Panc1 (cell line): Measurements from ENCODE around the gene ZHX3.

Experiments
- CTCF ChIP-seq: fragments of 450-650 bp; IDR thresholded peaks from 2 replicates; pipeline ENCODE4 v1.5.1; 2017; ENCODE audit warnings: mild to moderate bottlenecking
- POLR2AphosphoS5 ChIP-seq: IDR thresholded peaks from 2 replicates; pipeline ENCODE4 v1.6.1; 2012; ENCODE audit warnings: mild to moderate bottlenecking, low read depth, low read length, moderate library complexity
- REST ChIP-seq, 2 experiments: IDR thresholded peaks; 2 replicates each; pipeline ENCODE4 v1.6.1; 2011 to 2012; ENCODE audit warnings: low read depth in 2 of 2, control low read depth in 1 of 2, low read length in 1 of 2, mild to moderate bottlenecking in 1 of 2, moderate library complexity in 1 of 2; ENCODE audit not compliant: insufficient read depth in 1 of 2
- TCF7L2 ChIP-seq: IDR thresholded peaks from 2 replicates; pipeline ENCODE4 v1.6.1; 2011; ENCODE audit warnings: mild to moderate bottlenecking, low read depth, low read length, inconsistent platforms

- TF ChIP-seq CTCF (no peak), REST (IDR thresholded peaks at IDR 0.05; ENCODE audit: insufficient read depth in 1 of 2, low read depth in 2 of 2, low read length in 1 of 2) (no peak), POLR2AphosphoS5 (no peak), TCF7L2 (no peak)
Measured at GRCh38 chr20:41279546-41280225, 37.8 kb downstream of the ZHX3 start.
